ENCODE data around the gene ZNF878.

DNA sequence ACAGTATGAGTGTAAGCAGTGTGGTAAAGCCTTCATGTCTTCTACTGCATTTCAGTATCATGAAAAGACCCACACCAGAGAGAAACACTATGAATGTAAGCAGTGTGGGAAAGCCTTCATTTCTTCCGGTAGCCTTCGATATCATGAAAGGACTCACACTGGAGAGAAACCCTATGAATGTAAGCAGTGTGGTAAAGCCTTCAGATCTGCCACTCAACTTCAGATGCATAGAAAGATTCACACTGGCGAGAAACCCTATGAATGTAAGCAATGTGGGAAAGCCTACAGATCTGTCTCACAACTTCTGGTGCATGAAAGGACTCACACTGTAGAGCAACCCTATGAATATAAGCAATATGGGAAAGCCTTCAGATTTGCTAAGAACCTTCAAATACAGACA lies 24.6 kb upstream of the ZNF878 start:
- TF ChIP-seq, protein P1, sequence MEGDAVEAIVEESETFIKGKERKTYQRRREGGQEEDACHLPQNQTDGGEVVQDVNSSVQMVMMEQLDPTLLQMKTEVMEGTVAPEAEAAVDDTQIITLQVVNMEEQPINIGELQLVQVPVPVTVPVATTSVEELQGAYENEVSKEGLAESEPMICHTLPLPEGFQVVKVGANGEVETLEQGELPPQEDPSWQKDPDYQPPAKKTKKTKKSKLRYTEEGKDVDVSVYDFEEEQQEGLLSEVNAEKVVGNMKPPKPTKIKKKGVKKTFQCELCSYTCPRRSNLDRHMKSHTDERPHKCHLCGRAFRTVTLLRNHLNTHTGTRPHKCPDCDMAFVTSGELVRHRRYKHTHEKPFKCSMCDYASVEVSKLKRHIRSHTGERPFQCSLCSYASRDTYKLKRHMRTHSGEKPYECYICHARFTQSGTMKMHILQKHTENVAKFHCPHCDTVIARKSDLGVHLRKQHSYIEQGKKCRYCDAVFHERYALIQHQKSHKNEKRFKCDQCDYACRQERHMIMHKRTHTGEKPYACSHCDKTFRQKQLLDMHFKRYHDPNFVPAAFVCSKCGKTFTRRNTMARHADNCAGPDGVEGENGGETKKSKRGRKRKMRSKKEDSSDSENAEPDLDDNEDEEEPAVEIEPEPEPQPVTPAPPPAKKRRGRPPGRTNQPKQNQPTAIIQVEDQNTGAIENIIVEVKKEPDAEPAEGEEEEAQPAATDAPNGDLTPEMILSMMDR (conservative IDR thresholded peaks at IDR 0.05) = no peak
- no peak for TF ChIP-seq EZH2 (IDR thresholded peaks at IDR 0.05; ENCODE audit: low read depth)
